Measurements from ENCODE around the gene TRAF5. TPM values are rescaled to one million over a fixed set of nuclear protein-coding genes. Genes with fewer than 3 reads are reported as not detected.

The TRAF5 gene
- total RNA-seq, 1 donor from 2014 or later, result 58.7 TPM

DNA sequence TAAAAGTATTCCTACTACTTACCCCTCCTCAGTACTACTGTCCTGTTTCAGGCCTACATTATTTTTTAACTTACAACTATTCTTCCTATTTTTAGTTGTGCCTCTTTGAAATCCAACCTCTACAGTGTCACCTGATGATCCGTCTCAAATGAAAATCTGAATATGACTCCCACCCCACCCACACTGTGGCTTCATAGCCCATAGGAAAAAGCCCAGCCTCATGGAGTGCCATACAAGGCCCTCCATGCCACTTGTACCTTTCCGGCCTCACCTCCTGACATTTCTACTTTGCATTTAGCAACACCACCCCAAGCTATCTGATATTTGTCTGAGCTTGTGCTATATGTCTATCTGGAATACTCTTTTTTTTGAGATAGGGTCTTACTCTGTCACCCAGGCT, 49.3 kb downstream of the TRAF5 start:
- no peaks in the 10 kb centered on the region for H3K27me3 Mint-ChIP-seq (ENCODE audit: low read depth)
- peaks cover 31% of the 10 kb centered on the region for H3K36me3 Mint-ChIP-seq (ENCODE audit: low read depth)
- TF ChIP-seq, protein P1, sequence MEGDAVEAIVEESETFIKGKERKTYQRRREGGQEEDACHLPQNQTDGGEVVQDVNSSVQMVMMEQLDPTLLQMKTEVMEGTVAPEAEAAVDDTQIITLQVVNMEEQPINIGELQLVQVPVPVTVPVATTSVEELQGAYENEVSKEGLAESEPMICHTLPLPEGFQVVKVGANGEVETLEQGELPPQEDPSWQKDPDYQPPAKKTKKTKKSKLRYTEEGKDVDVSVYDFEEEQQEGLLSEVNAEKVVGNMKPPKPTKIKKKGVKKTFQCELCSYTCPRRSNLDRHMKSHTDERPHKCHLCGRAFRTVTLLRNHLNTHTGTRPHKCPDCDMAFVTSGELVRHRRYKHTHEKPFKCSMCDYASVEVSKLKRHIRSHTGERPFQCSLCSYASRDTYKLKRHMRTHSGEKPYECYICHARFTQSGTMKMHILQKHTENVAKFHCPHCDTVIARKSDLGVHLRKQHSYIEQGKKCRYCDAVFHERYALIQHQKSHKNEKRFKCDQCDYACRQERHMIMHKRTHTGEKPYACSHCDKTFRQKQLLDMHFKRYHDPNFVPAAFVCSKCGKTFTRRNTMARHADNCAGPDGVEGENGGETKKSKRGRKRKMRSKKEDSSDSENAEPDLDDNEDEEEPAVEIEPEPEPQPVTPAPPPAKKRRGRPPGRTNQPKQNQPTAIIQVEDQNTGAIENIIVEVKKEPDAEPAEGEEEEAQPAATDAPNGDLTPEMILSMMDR (IDR thresholded peaks at IDR 0.05), result no peak
- H3K4me3 Mint-ChIP-seq (ENCODE audit: unreplicated experiment), result no peak overlapping the region
- peaks cover 45% of the 10 kb centered on the region for H3K4me1 Mint-ChIP-seq (ENCODE audit: low read depth)
- no peak overlapping the region for H3K27ac Mint-ChIP-seq (ENCODE audit: unreplicated experiment)
- H3K9me3 Mint-ChIP-seq (ENCODE audit: low read depth), result no peaks in the 10 kb centered on the region
- DNase-seq (ENCODE audit: low spot score), result no peak

GRCh38 chr1:211376807-211377470, 50.3 kb downstream of the TRAF5 start:
- Mint-ChIP-seq H3K27ac (ENCODE audit: unreplicated experiment) (peak overlapping the region; percentile 28), H3K4me3 (ENCODE audit: unreplicated experiment) (no peak overlapping the region), H3K4me1 (ENCODE audit: low read depth) (peaks cover 38% of the 10 kb centered on the region), H3K27me3 (ENCODE audit: low read depth) (no peaks in the 10 kb centered on the region), H3K9me3 (ENCODE audit: low read depth) (no peaks in the 10 kb centered on the region), H3K36me3 (ENCODE audit: low read depth) (peaks cover 26% of the 10 kb centered on the region)
- no peak for DNase-seq (ENCODE audit: low spot score)
- TF ChIP-seq, protein P1 (IDR thresholded peaks at IDR 0.05), result no peak

DNA sequence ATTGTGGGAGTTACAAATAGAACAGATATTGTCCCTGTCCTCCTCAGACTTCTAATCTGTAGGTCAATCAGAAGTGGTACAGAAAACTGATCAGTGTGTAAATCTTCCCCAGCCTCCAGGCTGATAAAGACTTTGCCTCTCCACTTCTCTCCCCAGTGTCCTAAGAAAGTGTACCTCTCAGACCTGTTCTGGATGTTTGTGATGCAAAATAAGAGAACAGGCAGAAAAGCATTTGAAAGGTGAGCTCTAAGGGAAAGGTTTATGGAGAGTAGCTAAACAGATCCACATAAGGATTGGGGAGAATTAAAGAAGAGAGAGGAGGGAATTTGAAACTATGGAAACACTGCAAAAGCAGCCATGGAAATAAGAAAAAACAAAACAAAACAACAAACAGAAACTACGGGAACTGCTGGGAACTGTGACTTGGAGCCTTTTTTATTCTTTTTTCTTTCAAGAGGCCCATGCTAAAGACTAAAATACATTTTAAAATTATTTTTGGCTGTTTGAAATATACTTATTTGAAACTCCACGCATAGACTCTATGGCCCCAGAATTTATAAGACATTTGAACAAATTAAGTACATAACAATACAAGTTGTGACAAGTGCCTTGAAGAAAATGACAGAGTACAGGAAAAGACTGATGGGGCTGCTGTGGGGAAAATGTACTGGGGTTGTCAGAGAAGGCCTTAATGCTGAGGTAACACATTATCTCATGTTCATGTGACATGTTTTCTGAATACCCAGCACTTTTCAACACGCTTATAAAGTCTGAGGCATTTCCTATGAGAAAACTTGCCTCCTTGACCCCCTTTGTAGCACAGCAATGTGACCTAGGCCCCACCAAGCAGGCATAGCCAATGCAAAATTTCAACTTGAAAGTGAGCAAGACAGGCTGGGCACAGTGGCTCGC, 51.2 kb downstream of the TRAF5 start:
- no peaks in the 10 kb centered on the region for H3K27me3 Mint-ChIP-seq (ENCODE audit: low read depth)
- no peaks in the 10 kb centered on the region for H3K9me3 Mint-ChIP-seq (ENCODE audit: low read depth)
- no peak overlapping the region for H3K4me3 Mint-ChIP-seq (ENCODE audit: unreplicated experiment)
- TF ChIP-seq, protein P1 (IDR thresholded peaks at IDR 0.05), result no peak
- no peak for DNase-seq (ENCODE audit: low spot score)
- H3K36me3 Mint-ChIP-seq (ENCODE audit: low read depth), result peaks cover 26% of the 10 kb centered on the region
- H3K4me1 Mint-ChIP-seq (ENCODE audit: low read depth), result peaks cover 38% of the 10 kb centered on the region
- H3K27ac Mint-ChIP-seq (ENCODE audit: unreplicated experiment), result peak overlapping the region; percentile 28

- no peak for DNase-seq (ENCODE audit: low spot score)
- Mint-ChIP-seq H3K4me1 (ENCODE audit: low read depth) (peaks cover 47% of the 10 kb centered on the region), H3K27ac (ENCODE audit: unreplicated experiment) (peak overlapping the region; percentile 69), H3K4me3 (ENCODE audit: unreplicated experiment) (no peak overlapping the region), H3K27me3 (ENCODE audit: low read depth) (no peaks in the 10 kb centered on the region), H3K9me3 (ENCODE audit: low read depth) (no peaks in the 10 kb centered on the region), H3K36me3 (ENCODE audit: low read depth) (peaks cover 26% of the 10 kb centered on the region)
- TF ChIP-seq, protein P1 (IDR thresholded peaks at IDR 0.05), result no peak
These were observed 52.2 kb downstream of the TRAF5 start for GRCh38 chr1:211378844-211379243.

- H3K36me3 Mint-ChIP-seq (ENCODE audit: low read depth), result peaks cover 20% of the 10 kb centered on the region
- H3K4me1 Mint-ChIP-seq (ENCODE audit: low read depth), result peaks cover 49% of the 10 kb centered on the region
- no peaks in the 10 kb centered on the region for H3K27me3 Mint-ChIP-seq (ENCODE audit: low read depth)
- no peaks in the 10 kb centered on the region for H3K9me3 Mint-ChIP-seq (ENCODE audit: low read depth)
- H3K4me3 Mint-ChIP-seq (ENCODE audit: unreplicated experiment), result no peak overlapping the region
- DNase-seq (ENCODE audit: low spot score), result no peak
- TF ChIP-seq, protein P1 (IDR thresholded peaks at IDR 0.05), result no peak
- H3K27ac Mint-ChIP-seq (ENCODE audit: unreplicated experiment), result peak overlapping the region; percentile 19
These were observed 52.8 kb downstream of the TRAF5 start for GRCh38 chr1:211379446-211379845.
